Neural cell (in vitro differentiated cells): ENCODE measurements around the gene VSTM4.

Experiments used
- EZH2 ChIP-seq: fragments of 200-600, 300-800 bp; shearing (Covaris generic), sonication (generic); IDR thresholded peaks from 2 replicates; pipeline ENCODE4 v1.6.1; 2014; ENCODE audit warnings: antibody characterized with exemption, low read length, borderline replicate concordance, mild to moderate bottlenecking; ENCODE audit not compliant: insufficient read depth, poor library complexity, severe bottlenecking
- POLR2AphosphoS5 ChIP-seq: IDR thresholded peaks from 2 replicates; pipeline ENCODE4 v1.6.1; 2012
- RAD21 ChIP-seq: fragments of 450-650 bp; conservative IDR thresholded peaks from 2 replicates; pipeline ENCODE4 v1.6.1; 2014; ENCODE audit warnings: antibody characterized with exemption, mild to moderate bottlenecking, moderate library complexity
- TF ChIP-seq, protein P1 (sequence below): IDR thresholded peaks from 2 replicates; pipeline ENCODE4 v1.6.1; 2012; ENCODE audit warnings: borderline replicate concordance
- TF ChIP-seq, protein P2 (sequence below): fragments of 450-650 bp; IDR thresholded peaks from 2 replicates; pipeline ENCODE4 v1.5.1; 2014; ENCODE audit warnings: antibody characterized with exemption, mild to moderate bottlenecking, moderate library complexity; ENCODE audit not compliant: poor library complexity, severe bottlenecking

DNA sequence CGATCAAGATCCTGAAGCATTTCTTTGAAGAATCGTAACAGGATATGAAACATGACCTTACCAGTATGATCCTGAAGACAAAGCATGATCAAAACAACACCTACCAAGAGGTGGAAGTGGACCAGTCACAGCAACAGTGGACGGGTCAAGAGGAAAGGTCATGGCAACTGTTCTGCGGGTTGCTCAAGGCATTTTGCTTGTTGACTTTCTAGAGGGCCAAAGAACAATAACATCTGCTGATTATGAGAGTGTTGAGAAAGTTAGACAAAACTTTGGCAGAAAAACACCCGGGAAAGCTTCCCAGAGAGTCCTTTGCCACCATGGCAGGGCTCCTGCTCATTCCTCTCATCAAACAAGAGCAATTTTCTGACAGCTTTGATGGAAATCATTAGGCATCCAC is 110.1 kb downstream of the VSTM4 start:
- TF ChIP-seq, protein P1, sequence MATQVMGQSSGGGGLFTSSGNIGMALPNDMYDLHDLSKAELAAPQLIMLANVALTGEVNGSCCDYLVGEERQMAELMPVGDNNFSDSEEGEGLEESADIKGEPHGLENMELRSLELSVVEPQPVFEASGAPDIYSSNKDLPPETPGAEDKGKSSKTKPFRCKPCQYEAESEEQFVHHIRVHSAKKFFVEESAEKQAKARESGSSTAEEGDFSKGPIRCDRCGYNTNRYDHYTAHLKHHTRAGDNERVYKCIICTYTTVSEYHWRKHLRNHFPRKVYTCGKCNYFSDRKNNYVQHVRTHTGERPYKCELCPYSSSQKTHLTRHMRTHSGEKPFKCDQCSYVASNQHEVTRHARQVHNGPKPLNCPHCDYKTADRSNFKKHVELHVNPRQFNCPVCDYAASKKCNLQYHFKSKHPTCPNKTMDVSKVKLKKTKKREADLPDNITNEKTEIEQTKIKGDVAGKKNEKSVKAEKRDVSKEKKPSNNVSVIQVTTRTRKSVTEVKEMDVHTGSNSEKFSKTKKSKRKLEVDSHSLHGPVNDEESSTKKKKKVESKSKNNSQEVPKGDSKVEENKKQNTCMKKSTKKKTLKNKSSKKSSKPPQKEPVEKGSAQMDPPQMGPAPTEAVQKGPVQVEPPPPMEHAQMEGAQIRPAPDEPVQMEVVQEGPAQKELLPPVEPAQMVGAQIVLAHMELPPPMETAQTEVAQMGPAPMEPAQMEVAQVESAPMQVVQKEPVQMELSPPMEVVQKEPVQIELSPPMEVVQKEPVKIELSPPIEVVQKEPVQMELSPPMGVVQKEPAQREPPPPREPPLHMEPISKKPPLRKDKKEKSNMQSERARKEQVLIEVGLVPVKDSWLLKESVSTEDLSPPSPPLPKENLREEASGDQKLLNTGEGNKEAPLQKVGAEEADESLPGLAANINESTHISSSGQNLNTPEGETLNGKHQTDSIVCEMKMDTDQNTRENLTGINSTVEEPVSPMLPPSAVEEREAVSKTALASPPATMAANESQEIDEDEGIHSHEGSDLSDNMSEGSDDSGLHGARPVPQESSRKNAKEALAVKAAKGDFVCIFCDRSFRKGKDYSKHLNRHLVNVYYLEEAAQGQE: no peak
- TF ChIP-seq, protein P2, sequence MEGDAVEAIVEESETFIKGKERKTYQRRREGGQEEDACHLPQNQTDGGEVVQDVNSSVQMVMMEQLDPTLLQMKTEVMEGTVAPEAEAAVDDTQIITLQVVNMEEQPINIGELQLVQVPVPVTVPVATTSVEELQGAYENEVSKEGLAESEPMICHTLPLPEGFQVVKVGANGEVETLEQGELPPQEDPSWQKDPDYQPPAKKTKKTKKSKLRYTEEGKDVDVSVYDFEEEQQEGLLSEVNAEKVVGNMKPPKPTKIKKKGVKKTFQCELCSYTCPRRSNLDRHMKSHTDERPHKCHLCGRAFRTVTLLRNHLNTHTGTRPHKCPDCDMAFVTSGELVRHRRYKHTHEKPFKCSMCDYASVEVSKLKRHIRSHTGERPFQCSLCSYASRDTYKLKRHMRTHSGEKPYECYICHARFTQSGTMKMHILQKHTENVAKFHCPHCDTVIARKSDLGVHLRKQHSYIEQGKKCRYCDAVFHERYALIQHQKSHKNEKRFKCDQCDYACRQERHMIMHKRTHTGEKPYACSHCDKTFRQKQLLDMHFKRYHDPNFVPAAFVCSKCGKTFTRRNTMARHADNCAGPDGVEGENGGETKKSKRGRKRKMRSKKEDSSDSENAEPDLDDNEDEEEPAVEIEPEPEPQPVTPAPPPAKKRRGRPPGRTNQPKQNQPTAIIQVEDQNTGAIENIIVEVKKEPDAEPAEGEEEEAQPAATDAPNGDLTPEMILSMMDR: no peak
- TF ChIP-seq RAD21 (no peak), EZH2 (no peak), POLR2AphosphoS5 (no peak)
